Measurements from ENCODE around the gene TRABD2B.

Gene TRABD2B

DNA sequence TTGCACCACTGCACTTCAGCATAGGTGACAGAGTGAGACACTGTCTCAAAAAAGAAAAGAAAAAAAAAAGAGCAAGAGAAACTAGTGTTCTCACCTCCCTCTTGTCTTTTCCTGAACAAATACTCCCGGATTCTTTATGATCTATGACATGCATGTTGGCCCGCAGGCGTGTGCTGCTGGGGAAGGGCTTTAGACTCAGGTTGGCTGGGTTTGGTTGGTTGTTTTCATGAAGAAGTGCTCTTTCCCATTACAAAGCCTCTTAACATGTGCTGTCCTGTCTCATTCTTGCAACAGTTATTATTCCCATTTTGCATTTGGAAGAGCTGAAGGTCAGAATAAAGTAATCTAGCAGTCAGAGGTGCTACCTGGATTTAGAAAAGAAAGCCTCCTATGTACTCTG lies 79.5 kb downstream of the TRABD2B start:
- in situ Hi-C loops (cut with HindIII; ENCODE audit: low sequenced_read_pairs), result no loop called here

DNA sequence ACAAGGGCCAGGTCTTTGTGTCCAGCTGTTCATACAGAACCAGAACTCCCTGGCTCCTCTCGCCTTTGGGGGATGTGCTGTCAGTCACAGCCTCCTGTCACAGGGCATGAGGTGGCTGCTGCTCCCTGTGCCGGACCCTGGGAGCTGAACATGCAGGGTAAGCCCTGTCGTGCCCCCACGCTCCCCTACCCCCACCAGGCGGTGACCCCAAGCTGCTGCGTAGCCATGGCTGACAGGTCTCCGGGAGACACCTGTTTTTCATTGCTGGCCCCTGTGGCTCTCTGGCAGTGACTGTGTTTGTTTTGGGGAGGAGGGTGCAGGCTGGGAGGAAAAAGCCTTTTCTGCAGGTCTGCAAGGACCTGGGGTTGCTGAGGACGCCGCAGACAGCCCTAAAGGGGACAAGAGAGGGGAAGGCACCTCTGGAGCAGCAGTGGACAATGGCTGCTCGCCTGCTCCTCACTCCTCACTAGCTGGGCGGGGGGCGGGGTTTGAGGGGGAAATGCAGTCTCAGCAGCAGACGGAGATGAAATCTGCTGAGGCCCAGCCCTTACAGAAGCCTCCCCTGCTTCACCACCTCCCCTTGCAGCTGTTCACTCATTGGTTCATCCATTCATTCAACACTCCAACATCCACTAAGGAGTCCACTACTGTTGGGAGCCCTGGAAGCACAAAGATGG lies 81.4 kb downstream of the TRABD2B start:
- in situ Hi-C loops (cut with HindIII; ENCODE audit: low sequenced_read_pairs), result no loop called here

DNA sequence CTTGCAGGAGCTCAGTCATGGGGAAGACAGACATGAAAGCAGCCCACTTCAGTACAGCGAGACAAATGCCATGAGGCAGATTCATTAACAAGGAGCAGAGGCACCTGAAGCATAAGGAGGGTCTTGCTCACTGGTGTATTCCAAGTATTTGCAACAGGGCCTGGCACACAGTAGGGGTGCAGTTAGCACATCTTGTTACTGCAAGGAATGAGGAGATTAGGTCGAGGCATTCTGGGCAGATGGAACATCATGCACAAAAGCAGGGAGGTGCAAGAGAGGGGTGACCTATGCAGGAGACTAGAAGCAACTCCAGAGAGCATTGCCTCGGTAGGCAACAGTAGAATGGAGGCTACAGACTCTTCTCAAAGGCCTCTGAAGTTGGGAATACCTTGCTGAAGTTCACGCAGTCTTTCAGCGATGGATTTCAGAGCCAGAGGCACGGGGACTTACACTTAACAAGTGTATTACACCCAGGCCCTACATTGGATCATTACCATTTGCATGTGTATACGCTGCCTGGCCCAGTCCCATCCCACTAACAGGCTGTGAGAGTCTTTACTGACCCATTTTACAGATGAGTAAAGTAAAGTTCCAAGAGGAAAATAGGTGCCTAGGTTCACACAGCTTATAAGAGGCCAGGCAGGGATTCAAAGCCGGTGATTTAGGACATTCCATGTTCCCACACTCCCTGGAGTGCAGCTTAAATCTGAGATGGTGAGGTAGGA lies 82.1 kb downstream of the TRABD2B start:
- in situ Hi-C loops (cut with HindIII; ENCODE audit: low sequenced_read_pairs), result no loop called here

DNA sequence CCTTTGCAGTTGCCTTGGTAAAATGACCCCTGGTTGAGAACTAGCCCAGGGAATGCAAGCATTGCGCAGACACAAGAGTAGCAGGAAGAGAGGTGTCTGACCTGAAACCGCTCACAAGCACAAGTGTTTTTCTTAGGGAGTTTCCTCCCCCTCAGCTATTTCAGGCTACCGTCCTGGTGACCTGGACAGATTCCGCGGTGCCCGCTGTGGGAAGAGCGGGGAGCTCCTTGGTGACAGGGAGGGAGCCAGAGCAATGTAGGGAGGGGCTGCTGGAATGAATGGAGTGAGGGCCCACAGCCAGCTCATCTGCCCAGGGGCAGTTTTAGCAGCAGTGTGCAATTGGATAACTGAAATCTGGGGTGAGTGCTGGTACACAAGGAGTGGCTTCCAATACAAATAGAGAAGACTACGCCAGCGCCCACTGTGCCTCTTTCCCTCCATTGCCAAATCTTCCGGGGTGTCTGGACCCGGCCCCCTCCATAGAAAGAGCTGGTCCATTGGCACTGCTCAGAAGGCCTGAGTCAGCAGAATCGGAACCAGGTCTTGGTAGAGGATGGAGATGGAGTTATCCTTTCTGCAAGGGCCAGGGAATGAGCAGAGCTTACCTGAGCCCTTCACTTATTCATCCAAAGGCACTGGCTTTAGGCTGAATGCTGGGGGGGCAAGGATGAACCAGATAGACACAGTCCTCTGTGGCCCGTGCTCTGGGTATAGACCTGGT lies 82.8 kb downstream of the TRABD2B start:
- in situ Hi-C loops (cut with HindIII; ENCODE audit: low sequenced_read_pairs), result no loop called here

DNA sequence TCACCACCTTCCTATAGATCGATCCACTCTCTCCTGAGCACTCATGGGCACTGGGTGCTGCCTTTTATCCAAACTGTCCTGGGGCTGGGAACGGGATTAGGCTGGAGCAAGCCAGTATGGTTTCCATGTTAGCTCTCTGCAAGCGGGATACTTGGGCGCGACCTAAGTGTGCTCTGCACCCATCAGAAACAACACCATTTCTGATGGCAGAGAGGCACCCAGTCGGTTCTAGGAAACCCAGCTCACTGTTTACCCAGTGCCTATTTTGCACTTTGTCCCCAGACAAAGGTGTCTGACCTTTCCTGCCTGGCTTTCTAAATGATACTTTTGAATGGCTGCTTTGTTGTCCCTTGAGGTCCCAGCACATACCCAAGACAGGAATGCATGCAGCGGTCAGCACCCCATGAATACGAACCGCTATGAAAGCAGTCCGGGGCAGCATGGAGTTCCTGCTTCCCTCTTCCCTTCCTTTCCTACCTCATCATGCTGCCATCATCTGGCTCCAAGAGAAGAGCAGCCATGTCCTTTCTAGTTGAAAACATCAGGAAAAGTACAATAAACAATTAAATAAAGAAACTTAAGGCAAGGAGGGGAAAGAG lies 83.9 kb downstream of the TRABD2B start:
- in situ Hi-C loops (cut with HindIII; ENCODE audit: low sequenced_read_pairs), result no loop called here

DNA sequence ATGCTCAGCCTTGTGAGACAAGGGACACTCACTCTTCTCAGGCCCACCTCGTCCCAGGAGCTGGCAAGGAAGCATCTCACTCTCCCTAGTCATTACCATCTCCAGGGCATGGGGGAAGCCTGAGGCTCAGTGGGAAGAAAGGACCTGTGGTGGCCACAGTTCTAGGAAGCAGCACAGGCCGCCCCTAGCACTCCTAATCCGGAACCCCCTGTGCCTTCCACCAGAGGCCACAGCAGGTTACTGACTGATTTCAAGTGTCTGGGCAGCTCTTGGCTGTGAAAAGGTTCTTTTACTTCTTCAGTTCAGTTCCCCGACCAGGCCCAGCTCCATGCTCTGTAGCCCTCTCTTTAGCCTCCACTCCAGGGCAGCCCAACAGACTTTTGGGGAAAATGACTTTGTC lies 84.4 kb downstream of the TRABD2B start:
- in situ Hi-C loops (cut with HindIII; ENCODE audit: low sequenced_read_pairs), result no loop called here

DNA sequence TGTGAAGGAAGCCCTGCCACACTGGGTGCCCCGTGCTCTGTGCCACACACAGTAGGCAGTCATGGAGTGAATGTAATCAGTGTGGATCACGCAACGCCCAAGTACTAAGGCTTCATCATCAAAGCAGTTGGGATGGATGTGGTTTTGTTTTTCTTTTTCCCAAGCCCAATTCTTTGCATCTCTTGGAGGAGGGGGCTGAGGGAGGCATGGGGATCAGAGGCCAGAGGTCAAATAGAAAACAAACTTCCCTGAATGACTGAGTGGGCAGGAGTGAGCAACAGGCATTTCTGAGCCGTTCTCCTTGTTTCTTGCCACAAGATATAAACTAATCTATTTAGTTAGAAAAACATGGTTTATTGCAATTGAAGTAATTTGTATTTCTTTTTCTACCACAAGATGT lies 85.3 kb downstream of the TRABD2B start:
- in situ Hi-C loops (cut with HindIII; ENCODE audit: low sequenced_read_pairs), result no loop called here

DNA sequence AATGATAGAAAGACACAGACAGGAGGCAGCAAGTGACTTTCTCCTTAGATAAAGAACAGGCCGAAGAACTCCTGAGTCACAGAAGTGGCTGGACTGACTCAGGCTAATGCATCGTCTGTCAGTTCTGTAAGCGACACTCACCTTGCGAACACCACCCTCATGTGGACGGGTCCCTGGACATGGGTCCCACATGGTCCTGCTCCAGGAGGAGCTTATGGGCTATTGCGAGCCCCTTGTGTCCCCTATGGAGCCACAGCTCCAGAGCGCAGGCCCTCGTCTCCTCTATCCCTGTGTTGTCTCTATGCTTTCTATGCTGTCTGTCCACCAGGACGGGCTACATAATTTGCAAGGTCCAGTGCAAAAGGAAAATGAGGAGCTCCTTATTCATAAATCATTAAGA lies 85.8 kb downstream of the TRABD2B start:
- in situ Hi-C loops (cut with HindIII; ENCODE audit: low sequenced_read_pairs), result no loop called here

DNA sequence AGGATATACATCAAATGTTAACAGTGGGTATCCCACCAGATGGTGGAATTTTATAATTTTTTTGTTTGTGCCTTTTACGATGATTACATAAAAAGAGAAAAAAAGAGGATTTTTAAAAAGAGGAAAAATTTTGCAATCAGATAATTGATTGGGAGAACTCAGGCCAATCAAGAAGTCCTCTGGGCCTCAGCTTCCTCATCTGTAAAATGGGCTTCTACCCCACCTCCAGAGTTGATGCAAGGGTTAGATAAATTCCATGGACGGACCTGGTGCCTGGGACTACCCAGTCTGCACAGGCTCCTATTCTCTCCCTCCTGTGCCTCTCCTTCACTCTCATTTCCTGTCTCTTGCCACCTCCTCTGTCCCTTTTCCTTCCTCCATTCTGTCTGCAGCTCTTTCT lies 88.9 kb downstream of the TRABD2B start:
- in situ Hi-C loops (cut with HindIII; ENCODE audit: low sequenced_read_pairs), result no loop called here

DNA sequence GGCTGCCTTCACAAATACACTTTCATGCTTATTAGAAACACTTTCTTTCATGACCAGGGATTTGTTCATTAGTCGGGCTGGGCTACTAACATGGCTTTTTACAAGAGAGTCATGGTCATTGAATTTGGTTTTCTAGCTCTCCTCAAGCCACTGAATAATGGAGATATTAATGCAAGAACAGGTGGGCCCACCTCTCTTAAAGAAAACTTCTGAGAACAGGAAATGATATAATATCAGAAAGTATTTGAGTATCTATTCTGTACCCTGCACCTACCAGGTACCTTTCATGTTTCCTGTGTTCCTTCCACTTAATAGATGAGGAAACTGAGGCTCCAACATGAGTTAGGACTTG lies 90.0 kb downstream of the TRABD2B start:
- in situ Hi-C loops (cut with HindIII; ENCODE audit: low sequenced_read_pairs), result no loop called here

DNA sequence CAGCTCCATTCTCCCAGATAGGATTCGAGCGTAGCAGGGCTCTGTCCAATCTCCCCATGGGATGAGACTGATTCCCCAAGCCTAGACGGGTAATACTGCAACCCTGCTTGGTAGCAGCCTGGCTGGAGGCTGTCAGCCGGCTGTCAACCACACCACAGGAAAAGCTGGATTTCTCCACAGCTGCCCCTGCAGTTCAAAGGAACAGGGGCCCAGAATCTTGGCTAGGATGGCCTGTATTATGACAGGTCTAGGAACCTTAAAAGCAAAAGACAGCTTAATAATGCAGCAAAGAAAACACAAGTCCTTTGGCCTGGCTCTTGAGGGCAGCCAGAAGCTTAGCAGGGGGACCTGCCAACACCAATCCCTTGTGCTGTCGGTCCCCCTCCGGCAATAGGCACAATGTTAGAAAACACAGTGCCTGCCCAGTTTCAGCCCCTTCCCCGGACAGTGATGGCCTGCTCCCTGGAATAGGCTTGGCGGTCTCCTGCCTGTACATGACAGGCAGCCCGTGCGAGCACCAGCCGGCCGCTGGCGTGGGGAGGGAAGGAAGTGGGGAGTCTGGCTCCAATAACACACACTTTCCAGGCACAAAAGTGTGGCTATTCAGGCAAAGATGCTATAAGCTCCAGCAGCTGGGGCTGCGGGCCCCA lies 90.5 kb downstream of the TRABD2B start:
- in situ Hi-C loops (cut with HindIII; ENCODE audit: low sequenced_read_pairs), result no loop called here

DNA sequence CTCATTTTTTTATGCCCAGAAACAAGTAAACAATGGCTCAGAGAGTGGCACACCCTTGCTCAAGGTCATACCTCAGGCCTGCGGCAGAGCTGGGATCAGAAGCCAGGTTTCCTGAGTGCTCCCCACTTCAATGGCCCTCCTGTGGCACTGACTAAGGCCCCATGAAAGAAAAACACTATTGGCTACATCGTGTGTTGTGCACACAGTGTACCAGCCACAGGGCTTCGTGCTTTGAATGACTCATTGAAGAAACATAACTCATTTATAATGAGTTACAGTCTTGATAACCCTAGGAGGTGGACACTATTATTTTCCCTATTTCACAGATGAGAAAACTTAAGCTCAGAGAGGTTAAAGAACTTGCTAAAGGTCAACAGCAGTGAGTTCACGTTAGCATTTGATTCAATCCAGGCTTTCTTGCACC lies 91.2 kb downstream of the TRABD2B start:
- in situ Hi-C loops (cut with HindIII; ENCODE audit: low sequenced_read_pairs), result no loop called here

DNA sequence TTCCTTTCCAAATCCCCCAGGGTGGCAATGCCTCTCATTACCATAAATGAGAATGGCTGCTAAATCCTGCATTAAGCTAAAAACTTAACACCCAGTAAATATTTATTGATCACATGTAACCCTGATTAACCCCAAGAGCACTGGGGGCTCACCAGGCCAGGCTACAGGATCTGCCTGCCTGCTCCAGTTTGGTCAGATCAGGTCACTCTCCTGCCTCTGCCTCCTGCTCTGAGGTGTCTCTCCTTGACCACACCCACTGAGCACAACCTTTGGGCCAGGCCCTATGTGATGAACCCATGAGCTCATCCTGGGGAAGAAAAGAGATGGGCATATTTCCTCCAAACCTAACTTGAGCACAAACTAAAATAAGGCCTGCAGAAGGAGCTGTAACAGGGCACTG lies 93.5 kb downstream of the TRABD2B start:
- in situ Hi-C loops (cut with HindIII; ENCODE audit: low sequenced_read_pairs), result no loop called here

DNA sequence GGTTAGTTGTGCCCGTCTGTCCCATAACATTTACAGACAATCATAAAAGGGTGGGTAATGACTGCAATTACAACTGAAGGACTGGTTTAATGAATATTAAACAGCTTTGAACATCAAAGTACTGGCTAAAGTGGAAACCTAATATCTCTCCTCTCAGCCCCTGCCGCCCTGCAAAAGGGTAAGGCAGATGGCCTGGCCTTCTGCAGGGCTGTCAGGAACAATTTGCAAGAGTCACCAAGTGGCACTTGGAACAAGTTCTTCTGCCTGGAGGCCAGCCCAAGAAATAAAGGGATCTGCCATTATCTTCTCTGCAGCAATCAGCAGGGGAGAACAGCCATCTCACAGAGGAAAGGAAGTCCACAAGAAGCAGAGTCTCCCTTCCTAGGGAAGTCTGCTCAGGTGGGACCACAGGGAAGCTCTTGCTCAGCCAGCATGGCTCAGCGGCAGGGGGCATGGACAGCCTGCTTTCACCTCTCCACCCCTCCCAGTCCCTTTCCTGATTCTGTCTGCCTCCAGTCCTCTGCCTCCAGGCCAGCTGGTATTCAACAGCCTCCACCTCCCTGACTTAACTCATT lies 96.1 kb downstream of the TRABD2B start:
- in situ Hi-C loops (cut with HindIII; ENCODE audit: low sequenced_read_pairs), result no loop called here

DNA sequence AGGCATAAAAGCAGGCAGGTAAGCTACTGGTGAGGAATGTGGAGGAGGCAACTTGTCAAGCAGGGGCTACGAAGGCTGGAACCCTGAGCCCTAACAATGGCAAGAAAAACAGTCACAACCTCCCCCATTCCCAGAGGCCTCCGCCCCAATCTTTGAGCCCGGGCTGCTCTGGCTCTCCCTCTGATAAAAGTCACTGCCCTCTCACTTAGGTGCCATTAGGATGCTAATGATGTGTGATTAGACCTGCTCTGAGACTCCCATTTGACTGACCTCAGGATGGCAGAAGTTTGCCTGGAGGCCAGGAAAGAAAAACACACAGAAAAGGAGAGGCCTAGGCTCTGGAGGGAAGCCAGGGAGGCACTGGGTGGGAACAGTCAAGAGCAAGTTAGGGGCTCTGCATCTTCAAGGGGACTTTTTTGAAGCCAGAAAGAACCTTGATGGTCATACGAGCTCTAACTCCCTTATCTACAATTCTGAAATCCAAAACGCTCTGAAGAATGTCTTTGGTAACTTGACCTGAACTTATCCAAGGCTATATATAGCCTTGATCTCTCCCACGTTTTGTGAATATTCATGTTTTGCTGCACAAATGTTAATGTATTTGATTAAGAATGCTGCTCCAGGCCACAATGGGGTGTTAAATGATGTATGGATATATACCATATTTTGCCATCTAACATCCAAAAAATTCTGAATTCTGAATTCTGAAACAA lies 98.9 kb downstream of the TRABD2B start:
- in situ Hi-C loops (cut with HindIII; ENCODE audit: low sequenced_read_pairs), result no loop called here

DNA sequence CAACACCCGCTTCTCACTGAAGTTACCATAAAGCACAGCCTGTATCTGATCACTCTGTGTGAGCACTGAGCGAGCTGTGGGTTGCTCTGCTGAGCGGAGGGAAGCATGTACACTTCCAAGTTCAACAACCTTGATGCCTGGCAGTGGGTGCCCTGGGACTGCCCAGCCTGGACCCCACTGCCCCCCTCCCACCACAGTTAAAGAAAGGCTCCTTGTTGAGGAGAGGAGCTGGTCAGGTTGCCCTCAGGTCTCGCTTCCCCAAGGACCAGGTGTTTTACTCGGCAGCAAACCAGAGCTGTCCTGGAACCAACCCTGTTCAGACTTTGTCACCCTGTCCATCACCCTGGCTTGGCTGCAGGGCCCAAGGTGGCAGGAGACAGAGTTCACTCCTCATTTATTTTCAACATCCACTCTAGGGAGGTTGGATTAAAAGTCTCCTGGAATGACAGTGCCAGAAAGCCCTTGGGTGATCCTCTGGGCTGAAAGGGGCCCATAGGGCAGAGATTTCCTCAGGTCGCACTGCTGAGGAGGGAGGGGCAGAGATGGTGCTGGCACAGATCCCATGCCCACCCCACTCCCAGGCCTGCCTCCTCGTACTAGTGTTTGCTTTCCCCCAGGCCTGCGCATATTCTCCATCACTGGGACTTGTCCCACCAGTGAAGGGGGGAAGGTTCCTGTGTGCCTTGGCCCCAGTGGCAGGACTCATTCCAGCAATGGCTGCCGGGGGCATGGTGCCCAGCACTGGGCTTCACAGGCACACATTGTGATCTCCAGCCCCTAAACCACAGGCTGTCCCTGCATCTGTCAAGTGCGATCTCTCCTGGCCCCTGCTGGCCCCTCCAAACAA lies 101.7 kb downstream of the TRABD2B start:
- in situ Hi-C loops (cut with HindIII; ENCODE audit: low sequenced_read_pairs), result no loop called here

DNA sequence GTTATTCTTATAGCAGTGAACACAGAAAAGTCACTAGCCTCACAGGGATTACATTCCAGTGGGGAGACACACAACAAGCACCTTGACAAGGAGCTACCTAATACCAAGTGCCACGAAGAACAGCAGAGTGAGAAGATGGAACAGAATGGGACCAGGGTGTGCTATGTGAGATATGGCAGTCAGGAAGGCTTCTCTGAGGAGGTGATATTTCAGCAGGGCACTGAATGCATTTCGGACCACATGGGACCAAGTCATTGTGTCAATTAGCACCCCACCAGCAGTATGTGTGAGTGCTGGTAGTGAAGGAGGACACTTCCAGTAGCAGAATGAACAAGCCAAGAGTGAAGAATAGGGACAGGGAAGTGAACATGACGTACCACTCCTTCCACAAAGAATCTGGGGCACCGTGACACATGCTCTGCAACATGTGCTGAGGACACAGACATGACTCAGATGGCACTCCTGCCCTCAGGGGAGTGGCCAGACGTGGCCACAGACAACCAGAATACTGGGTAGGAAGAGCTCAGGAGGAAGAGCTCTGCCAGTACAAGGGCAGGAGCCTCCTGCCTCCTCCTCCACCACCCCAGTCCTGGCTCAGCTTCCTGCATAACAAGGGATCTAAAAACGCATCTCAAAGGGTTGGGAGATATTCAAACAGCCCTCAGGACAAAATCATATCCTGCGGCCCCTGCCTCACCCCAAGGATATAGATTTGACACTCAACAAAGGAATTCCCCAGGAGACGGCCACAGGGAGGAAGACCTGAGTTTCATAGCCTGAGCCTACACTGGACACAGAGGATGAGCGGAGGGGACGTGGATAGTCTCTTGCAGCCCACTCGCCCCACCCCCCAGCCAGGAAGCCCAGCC lies 102.5 kb downstream of the TRABD2B start:
- in situ Hi-C loops (cut with HindIII; ENCODE audit: low sequenced_read_pairs), result no loop called here

DNA sequence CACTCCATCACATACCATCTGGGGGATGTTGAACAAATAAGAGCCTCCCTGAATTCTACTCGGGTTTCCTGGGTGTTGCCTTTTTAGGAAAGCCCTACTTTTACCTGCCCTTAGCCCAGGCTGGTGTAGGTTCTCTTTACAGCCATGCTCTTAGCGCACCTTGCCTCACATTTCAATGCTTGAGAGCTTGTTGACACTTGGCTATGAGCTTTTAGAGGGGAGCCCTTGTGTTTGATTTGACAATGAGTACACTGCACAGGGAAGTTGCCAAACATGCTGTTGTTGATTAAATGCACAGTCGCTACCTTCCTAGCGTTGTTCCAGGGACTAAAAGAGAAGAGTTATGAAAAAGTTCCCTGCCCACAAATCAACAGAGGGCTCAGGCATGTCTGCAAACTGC lies 103.8 kb downstream of the TRABD2B start:
- in situ Hi-C loops (cut with HindIII; ENCODE audit: low sequenced_read_pairs), result no loop called here
